NOMO-1 treated with DMSO at 0.1 percent for 48 hours (cell line): ENCODE results near the gene PCID2.

Source experiments
- DNase-seq: peaks from one replicate; lab custom pipeline; 2025; ENCODE audit not compliant: unreplicated experiment; lab: John Stamatoyannopoulos, UW

PCID2 gene

DNA sequence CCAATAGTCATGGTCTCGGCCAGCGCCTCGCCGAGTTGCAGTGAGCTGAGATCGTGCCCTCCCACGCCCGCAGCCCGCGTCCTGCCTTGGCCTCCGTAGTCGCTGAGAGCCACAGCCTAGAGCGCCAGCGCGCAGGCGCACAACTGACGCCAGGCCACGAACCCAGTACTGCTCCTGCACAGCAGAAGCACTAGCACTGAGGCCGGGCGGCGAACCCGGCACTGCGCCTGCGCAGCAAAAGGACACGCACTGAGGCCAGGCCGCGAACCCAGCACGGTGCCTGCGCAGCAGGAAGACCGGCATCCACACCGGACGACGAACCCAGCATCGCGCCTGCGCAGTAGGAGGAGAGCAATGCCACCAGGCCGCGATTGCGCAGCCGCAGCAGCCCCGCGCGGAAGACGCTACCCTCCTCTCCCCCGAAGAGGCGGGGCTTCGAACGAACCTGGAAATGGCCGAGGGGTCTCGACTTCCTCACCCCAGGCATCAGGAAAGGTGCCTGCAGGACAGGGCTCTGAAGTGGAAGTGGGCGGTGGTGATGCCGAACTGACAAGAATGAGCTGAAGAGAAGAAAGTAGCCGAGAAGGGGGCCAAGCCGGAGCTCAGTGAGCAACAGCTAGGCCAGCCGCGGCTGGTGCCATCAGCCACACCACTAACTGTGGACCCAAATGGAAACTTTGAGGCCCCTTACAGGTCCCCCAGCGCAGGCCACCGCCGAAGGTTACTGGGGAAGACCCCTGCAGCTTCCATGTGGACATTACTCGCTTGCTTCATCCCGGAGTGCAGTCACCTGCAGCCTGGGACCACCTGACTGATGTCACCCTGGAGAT lies 78.3 kb downstream of the PCID2 start:
- no peak for DNase-seq

DNA sequence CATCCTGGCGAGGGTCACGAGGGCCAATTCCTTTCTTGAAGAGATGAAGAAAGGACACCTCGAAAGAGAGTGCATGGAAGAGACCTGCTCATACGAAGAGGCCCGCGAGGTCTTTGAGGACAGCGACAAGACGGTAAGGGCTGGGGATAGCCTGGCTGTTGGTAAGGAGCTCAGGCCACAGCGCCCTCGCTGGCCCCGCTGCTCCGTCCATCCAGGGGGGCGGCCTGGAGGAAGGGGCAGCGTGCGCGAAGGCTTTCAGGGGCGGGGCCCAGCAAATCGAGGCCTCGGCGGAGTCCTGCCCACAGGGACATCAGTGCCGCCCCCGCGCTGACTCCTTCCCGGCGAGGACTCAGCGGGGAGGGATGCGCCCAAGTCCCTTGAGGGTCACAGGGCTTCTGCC lies 79.0 kb downstream of the PCID2 start:
- DNase-seq: no peak
